B cell (primary cell): ENCODE results near the gene ITGB6. TPM values are rescaled to one million over a fixed set of nuclear protein-coding genes. Genes with fewer than 3 reads are reported as not detected.

ENCODE experiments used
- ATAC-seq: fragments of 200-7000 bp; cut with Tn5 transposase; one replicate; pipeline ENCODE4 v1.10.0; 2021; ENCODE audit warnings: low read depth, mild to moderate bottlenecking, moderate number of reproducible peaks, moderate library complexity
- CTCF ChIA-PET: fragments of 350-600 bp; sonication (Branson Sonifier 250); formaldehyde crosslinking; loops from one replicate; lab custom pipeline; 2021; ENCODE audit warnings: antibody characterized with exemption, inconsistent platforms; lab: Charles Lee
- POLR2A ChIA-PET: fragments of 350-600 bp; sonication (Branson Sonifier 250); formaldehyde crosslinking; loops from one replicate; lab custom pipeline; 2021; ENCODE audit warnings: antibody characterized with exemption; lab: Charles Lee
- DNase-seq: peaks from one replicate; pipeline ENCODE4 v3.0.0; 2013
- H2AFZ ChIP-seq: 2 replicates; pipeline ENCODE4 v1.6.1; 2012; ENCODE audit warnings: mild to moderate bottlenecking, low read depth, low read length; ENCODE audit not compliant: insufficient read depth, poor library complexity, severe bottlenecking
- H3K27ac ChIP-seq, 2 donors: 1 replicate in 1 of 2; 2 replicates in 1 of 2; pipeline ENCODE4 v1.5.1; 2012 to 2013; ENCODE audit warnings: low read length in 2 of 2, mild to moderate bottlenecking in 2 of 2, moderate library complexity in 1 of 2
- H3K27me3 ChIP-seq, 4 experiments: fragments of 200-600 bp in 1 of 4; sonication (generic) in 1 of 4; replicated peaks in 1 of 4; 1 replicate in 2 of 4; 2 replicates in 2 of 4; pipeline versions ENCODE4 v1.6.1 to v1.7.0; 2013 to 2016; ENCODE audit warnings: low read length in 3 of 4, mild to moderate bottlenecking in 2 of 4, mixed read lengths in 1 of 4, moderate library complexity in 1 of 4; ENCODE audit not compliant: insufficient read depth in 4 of 4, control insufficient read depth in 3 of 4; ENCODE audit errors: control extremely low read depth in 1 of 4
- H3K36me3 ChIP-seq, 2 experiments: replicated peaks in 1 of 2; 1 replicate in 1 of 2; 2 replicates in 1 of 2; pipeline versions ENCODE4 v1.6.1 to v1.7.1; 2013; ENCODE audit warnings: low read length in 1 of 2; ENCODE audit not compliant: insufficient read depth in 2 of 2, control insufficient read depth in 1 of 2; ENCODE audit errors: control extremely low read depth in 1 of 2, extremely low read depth in 1 of 2
- H3K4me1 ChIP-seq, 2 donors: fragments of 200-600 bp in 1 of 2; sonication (generic) in 1 of 2; 1 replicate in 1 of 2; 2 replicates in 1 of 2; pipeline versions ENCODE4 v1.5.1 to v1.6.1; 2013 to 2017; ENCODE audit warnings: low read length in 2 of 2; ENCODE audit not compliant: control insufficient read depth in 2 of 2, insufficient read depth in 2 of 2
- H3K4me2 ChIP-seq: replicated peaks from 2 replicates; pipeline ENCODE3; 2012; ENCODE audit warnings: mild to moderate bottlenecking, low read depth, low read length; ENCODE audit not compliant: poor library complexity, severe bottlenecking
- H3K4me3 ChIP-seq, 5 experiments: fragments of 200-600 bp in 1 of 5; sonication (generic) in 1 of 5; 1 replicate in 3 of 5; 2 replicates in 2 of 5; pipeline versions ENCODE4 v1.5.1 to v1.7.0; 2011 to 2016; ENCODE audit warnings: low read length in 4 of 5, mild to moderate bottlenecking in 4 of 5, low read depth in 2 of 5, control low read depth in 1 of 5, moderate library complexity in 1 of 5; ENCODE audit not compliant: insufficient read depth in 1 of 5; ENCODE audit errors: control extremely low read depth in 1 of 5, extremely low read depth in 1 of 5
- H3K79me2 ChIP-seq: fragments of 200-600 bp; sonication (generic); one replicate; pipeline ENCODE4 v1.6.0; 2016; ENCODE audit warnings: low read length; ENCODE audit not compliant: control insufficient read depth, insufficient read depth
- H3K9ac ChIP-seq: fragments of 200-600 bp; sonication (generic); 2 replicates; pipeline ENCODE4 v1.6.1; 2017; ENCODE audit warnings: mild to moderate bottlenecking, low read length, moderate library complexity
- H3K9me3 ChIP-seq, 3 donors: one replicate each; pipeline versions ENCODE4 v1.6.1 to v1.7.1; 2013; ENCODE audit warnings: low read length in 2 of 3; ENCODE audit not compliant: control insufficient read depth in 2 of 3, insufficient read depth in 1 of 3; ENCODE audit errors: control extremely low read depth in 1 of 3
- H4K20me1 ChIP-seq: 2 replicates; pipeline ENCODE4 v1.6.0; 2012; ENCODE audit warnings: mild to moderate bottlenecking, low read length; ENCODE audit not compliant: insufficient read depth, control insufficient read depth, poor library complexity, severe bottlenecking
- H3K27ac Mint-ChIP-seq: one replicate; pipeline ENCODE4 v1.8.0; 2021; ENCODE audit warnings: mixed read lengths
- H3K27me3 Mint-ChIP-seq: one replicate; pipeline ENCODE4 v1.8.0; 2021; ENCODE audit warnings: mixed read lengths
- H3K4me1 Mint-ChIP-seq: one replicate; pipeline ENCODE4 v1.8.0; 2021; ENCODE audit warnings: mixed read lengths
- H3K4me3 Mint-ChIP-seq: one replicate; pipeline ENCODE4 v1.8.0; 2021; ENCODE audit warnings: mixed read lengths
- H3K9me3 Mint-ChIP-seq: one replicate; pipeline ENCODE4 v1.8.0; 2022; ENCODE audit warnings: mixed read lengths; ENCODE audit not compliant: insufficient read depth
- EZH2 ChIP-seq: IDR thresholded peaks from 2 replicates; pipeline ENCODE4 v1.6.1; 2012; ENCODE audit warnings: borderline replicate concordance, low read depth, mild to moderate bottlenecking, moderate library complexity, low read length; ENCODE audit not compliant: insufficient read depth, poor library complexity, severe bottlenecking
- WGBS: methylation state at CpG from one replicate; pipeline ENCODE4 v1.1.5; 2013; ENCODE audit warnings: missing lambda C conversion rate; ENCODE audit not compliant: insufficient coverage; 5-methylcytosine and 5-hydroxymethylcytosine counted together
- intact Hi-C: fragments of 100-400 bp; cut with micrococcal nuclease; formaldehyde crosslinking; loops from one replicate; pipeline ENCODE4 v1.10.0; 2022
- polyA plus RNA-seq: library from polyadenylated mRNA; depleted of rRNA; stranded (reverse); fragments of >200 nt; gene quantifications from 2 replicates; pipeline ENCODE4 v1.2.3, GENCODE V29; 2012
- total RNA-seq, 2 donors: library from RNA; stranded (reverse); fragments of 120-200 nt in 1 of 2; gene quantifications; 1 replicate in 1 of 2; 2 replicates in 1 of 2; pipeline versions ENCODE4 v1.2.3 to v1.2.4, GENCODE V29; 2013 to 2022
- TF ChIP-seq, protein P1 (sequence below): fragments of 200-600 bp; IDR thresholded peaks from one replicate; pipeline ENCODE4 v1.8.0; 2022; ENCODE audit warnings: antibody characterized with exemption, mild to moderate bottlenecking

The ITGB6 gene
- total and polyA plus RNA-seq, 2 donors (not counting 1 experiment from before 2014, with no cell fraction given): not detected

DNA sequence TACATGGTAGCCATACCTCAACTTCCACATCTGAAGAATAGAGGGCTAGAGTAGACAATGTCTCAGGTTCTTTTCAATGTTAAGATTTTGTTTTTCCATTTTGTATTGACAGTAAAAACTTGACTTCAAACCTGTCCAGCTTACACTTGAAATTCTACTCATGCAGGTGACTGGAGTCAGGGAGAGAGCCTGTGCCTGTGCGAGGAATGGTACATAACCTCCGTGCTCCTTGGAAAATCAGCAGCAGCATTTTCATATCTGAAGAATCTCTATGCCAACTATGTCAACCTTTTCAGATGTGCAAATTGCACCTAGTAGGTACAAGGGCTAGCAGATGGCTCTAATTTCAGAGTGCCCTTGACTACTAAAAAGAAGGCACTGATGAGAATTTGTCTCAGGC, 139.8 kb downstream of the ITGB6 start:
- DNase-seq (no peak), ATAC-seq (no peak)
- Mint-ChIP-seq H3K27ac (no peak overlapping the region), H3K9me3 (no peaks in the 10 kb centered on the region), H3K4me3 (no peak overlapping the region), H3K27me3 (peaks cover 59% of the 10 kb centered on the region), H3K4me1 (peaks cover 7% of the 10 kb centered on the region)
- Histone ChIP-seq H3K4me3 (no peak overlapping the region), H3K4me2 (no peak overlapping the region), H3K9ac (no peak overlapping the region), H3K79me2 (no peaks in the 10 kb centered on the region), H3K4me1 (peaks cover 10 to 12% of the 10 kb centered on the region in 2 donors), H2AFZ (no peak overlapping the region), H3K27ac (no peak overlapping the region), H3K27me3 (peaks cover 0 to 28% (median 21%) of the 10 kb centered on the region in 4 experiments), H3K9me3 (peaks cover 0 to 11% (median 0%) of the 10 kb centered on the region in 3 donors), H3K36me3 (no peaks in the 10 kb centered on the region), H4K20me1 (no peaks in the 10 kb centered on the region)
- ChIA-PET POLR2A (no interaction called here), CTCF (no interaction called here)
- TF ChIP-seq EZH2: no peak
- TF ChIP-seq, protein P1, sequence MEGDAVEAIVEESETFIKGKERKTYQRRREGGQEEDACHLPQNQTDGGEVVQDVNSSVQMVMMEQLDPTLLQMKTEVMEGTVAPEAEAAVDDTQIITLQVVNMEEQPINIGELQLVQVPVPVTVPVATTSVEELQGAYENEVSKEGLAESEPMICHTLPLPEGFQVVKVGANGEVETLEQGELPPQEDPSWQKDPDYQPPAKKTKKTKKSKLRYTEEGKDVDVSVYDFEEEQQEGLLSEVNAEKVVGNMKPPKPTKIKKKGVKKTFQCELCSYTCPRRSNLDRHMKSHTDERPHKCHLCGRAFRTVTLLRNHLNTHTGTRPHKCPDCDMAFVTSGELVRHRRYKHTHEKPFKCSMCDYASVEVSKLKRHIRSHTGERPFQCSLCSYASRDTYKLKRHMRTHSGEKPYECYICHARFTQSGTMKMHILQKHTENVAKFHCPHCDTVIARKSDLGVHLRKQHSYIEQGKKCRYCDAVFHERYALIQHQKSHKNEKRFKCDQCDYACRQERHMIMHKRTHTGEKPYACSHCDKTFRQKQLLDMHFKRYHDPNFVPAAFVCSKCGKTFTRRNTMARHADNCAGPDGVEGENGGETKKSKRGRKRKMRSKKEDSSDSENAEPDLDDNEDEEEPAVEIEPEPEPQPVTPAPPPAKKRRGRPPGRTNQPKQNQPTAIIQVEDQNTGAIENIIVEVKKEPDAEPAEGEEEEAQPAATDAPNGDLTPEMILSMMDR: no peak
- intact Hi-C loops: no loop called here
- WGBS: 94% methylated on average over 2 of the region's 2 CpGs

DNA sequence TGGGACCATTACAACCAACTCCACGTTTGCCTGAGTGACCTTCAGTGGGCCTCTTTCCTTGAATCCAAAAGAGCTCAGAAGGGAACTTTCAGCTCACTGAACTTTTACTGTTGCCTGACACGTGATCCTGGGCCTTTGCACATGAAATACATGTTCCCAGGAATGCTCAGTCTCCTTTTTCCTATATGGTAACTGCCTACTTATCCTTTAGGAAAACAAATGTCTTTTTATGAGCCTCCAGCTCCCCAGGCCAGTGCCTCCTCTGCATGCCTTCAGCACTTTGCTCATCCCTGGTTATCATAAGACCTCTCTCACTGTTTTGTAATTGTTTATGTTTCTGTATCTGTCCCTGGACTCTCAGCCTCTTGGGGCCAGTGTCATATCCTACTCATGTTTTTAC, 142.7 kb downstream of the ITGB6 start:
- H3K27ac Mint-ChIP-seq: no peak overlapping the region
- peaks cover 45% of the 10 kb centered on the region for H3K27me3 Mint-ChIP-seq
- no peak overlapping the region for H3K4me3 Mint-ChIP-seq
- no peak for TF ChIP-seq EZH2
- TF ChIP-seq, protein P1: no peak
- Histone ChIP-seq H3K79me2 (no peaks in the 10 kb centered on the region), H3K4me2 (no peak overlapping the region), H3K9ac (no peak overlapping the region), H3K4me3 (no peak overlapping the region), H3K9me3 (peaks cover 0 to 7% (median 0%) of the 10 kb centered on the region in 3 donors), H3K27ac (no peak overlapping the region), H4K20me1 (no peaks in the 10 kb centered on the region), H3K36me3 (no peaks in the 10 kb centered on the region), H3K27me3 (peaks cover 0 to 17% (median 14%) of the 10 kb centered on the region in 4 experiments), H2AFZ (no peak overlapping the region), H3K4me1 (peaks cover 5 to 7% of the 10 kb centered on the region in 2 donors)
- no peaks in the 10 kb centered on the region for H3K4me1 Mint-ChIP-seq
- no peak for DNase-seq
- intact Hi-C loops: no loop called here
- 72% methylated on average over 2 of the region's 2 CpGs for WGBS
- CTCF ChIA-PET: no interaction called here
- ATAC-seq: no peak
- H3K9me3 Mint-ChIP-seq: no peaks in the 10 kb centered on the region
- POLR2A ChIA-PET: no interaction called here
